Fibroblast of lung (primary cell): Measurements from ENCODE around the gene CDS2. TPM values are rescaled to one million over a fixed set of nuclear protein-coding genes. Genes with fewer than 3 reads are reported as not detected.
A peak's percentile ranks its signal among the peaks of the same experiment; 100 is the strongest.

ENCODE experiments used
- DNase-seq, 2 donors: peaks; one replicate each; pipeline versions ENCODE4 v3.0.0 to v3.0.0-alpha.2; 2010; ENCODE audit warnings: low read depth in 2 of 2
- H2AFZ ChIP-seq: 2 replicates; pipeline ENCODE4 v1.5.1; 2012; ENCODE audit warnings: low read length, control low read depth, inconsistent platforms
- H3K27ac ChIP-seq: 2 replicates; pipeline ENCODE4 v1.5.1; 2011; ENCODE audit warnings: low read length, control low read depth; ENCODE audit not compliant: insufficient read depth
- H3K27me3 ChIP-seq: 2 replicates; pipeline ENCODE4 v1.5.1; 2011; ENCODE audit warnings: mild to moderate bottlenecking, low read length; ENCODE audit not compliant: control insufficient read depth, insufficient read depth
- H3K36me3 ChIP-seq: 2 replicates; pipeline ENCODE4 v1.5.1; 2011; ENCODE audit warnings: low read length; ENCODE audit not compliant: control insufficient read depth, insufficient read depth
- H3K4me1 ChIP-seq: 2 replicates; pipeline ENCODE4 v1.5.1; 2011; ENCODE audit warnings: low read length; ENCODE audit not compliant: control insufficient read depth, insufficient read depth; ENCODE audit errors: extremely low read depth
- H3K4me2 ChIP-seq: 2 replicates; pipeline ENCODE4 v1.5.1; 2011; ENCODE audit warnings: low read length, control low read depth; ENCODE audit not compliant: insufficient read depth; ENCODE audit errors: extremely low read depth
- H3K4me3 ChIP-seq, 4 experiments: fragments of 200-600 bp in 1 of 4; sonication (generic) in 1 of 4; replicated peaks in 1 of 4; 2 replicates each; pipeline ENCODE4 v1.5.1; 2011 to 2016; ENCODE audit warnings: low read length in 4 of 4, low read depth in 3 of 4, mild to moderate bottlenecking in 3 of 4, control low read depth in 2 of 4, inconsistent platforms in 1 of 4, mixed read lengths in 1 of 4; ENCODE audit not compliant: insufficient read depth in 1 of 4; ENCODE audit errors: control extremely low read depth in 1 of 4
- H3K79me2 ChIP-seq: 2 replicates; pipeline ENCODE4 v1.5.1; 2012; ENCODE audit warnings: mild to moderate bottlenecking, low read length, inconsistent platforms; ENCODE audit not compliant: control insufficient read depth, insufficient read depth
- H3K9ac ChIP-seq: 2 replicates; pipeline ENCODE4 v1.5.1; 2011; ENCODE audit warnings: mild to moderate bottlenecking, low read length, control low read depth; ENCODE audit not compliant: insufficient read depth
- H3K9me3 ChIP-seq: 2 replicates; pipeline ENCODE4 v1.5.1; 2012; ENCODE audit warnings: low read depth, low read length; ENCODE audit not compliant: control insufficient read depth, insufficient read depth
- H4K20me1 ChIP-seq: 2 replicates; pipeline ENCODE4 v1.5.1; 2011; ENCODE audit warnings: low read length; ENCODE audit not compliant: control insufficient read depth, insufficient read depth; ENCODE audit errors: extremely low read depth
- EZH2 ChIP-seq: IDR thresholded peaks from 2 replicates; pipeline ENCODE4 v1.5.1; 2012; ENCODE audit warnings: low read length, control low read depth, mild to moderate bottlenecking; ENCODE audit errors: missing control alignments
- polyA plus RNA-seq, 2 donors: library from polyadenylated mRNA; depleted of rRNA in 1 of 2; stranded (reverse) in 1 of 2; unstranded in 1 of 2; fragments of >200 nt; gene quantifications; 2 replicates each; pipeline ENCODE4 v1.2.1, GENCODE V29; 2011 to 2012; ENCODE audit warnings: missing spikeins in 1 of 2
- total RNA-seq: library from RNA; depleted of rRNA; stranded (reverse); fragments of >200 nt; gene quantifications from 2 replicates; pipeline ENCODE4 v1.2.1, GENCODE V29; 2014
- TF ChIP-seq, protein P1 (sequence below), 2 donors: IDR thresholded peaks in 1 of 2; conservative IDR thresholded peaks in 1 of 2; 1 replicate in 1 of 2; 2 replicates in 1 of 2; pipeline ENCODE4 v1.5.1; 2011 to 2012; ENCODE audit warnings: low read length in 2 of 2, control low read depth in 1 of 2, inconsistent platforms in 1 of 2, low read depth in 1 of 2, mild to moderate bottlenecking in 1 of 2

The CDS2 gene
- total and polyA plus RNA-seq, 2 donors (not counting 1 experiment from before 2014, with no cell fraction given): 32.7 to 59.7 TPM

DNA sequence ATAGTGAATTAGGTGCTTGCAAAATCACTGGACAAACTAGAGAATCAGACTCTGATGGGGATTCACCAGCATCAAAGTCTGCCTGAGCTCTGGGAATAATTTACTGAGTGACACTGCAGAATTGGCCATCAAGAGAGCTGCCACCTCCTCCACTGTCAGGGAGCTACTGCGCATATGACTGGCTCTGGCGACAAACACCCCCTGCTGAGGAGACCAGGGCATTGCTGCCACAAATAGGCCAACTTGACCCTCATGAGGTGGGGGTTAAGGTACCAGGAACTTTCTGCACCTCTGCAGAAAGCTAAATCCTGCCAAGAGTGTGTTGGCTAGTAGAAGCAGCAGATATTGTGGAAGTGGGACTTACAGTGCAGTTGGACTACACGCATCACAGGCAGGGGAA lies 88.0 kb downstream of the CDS2 start:
- peaks cover 4% of the 10 kb centered on the region for H3K4me1 ChIP-seq
- H3K36me3 ChIP-seq: no peaks in the 10 kb centered on the region
- DNase-seq: no peak
- H3K4me3 ChIP-seq: no peak overlapping the region
- no peak overlapping the region for H3K4me2 ChIP-seq
- no peaks in the 10 kb centered on the region for H4K20me1 ChIP-seq
- H3K9me3 ChIP-seq: no peaks in the 10 kb centered on the region
- no peak overlapping the region for H3K27ac ChIP-seq
- H3K9ac ChIP-seq: no peak overlapping the region
- H3K27me3 ChIP-seq: no peaks in the 10 kb centered on the region
- no peak overlapping the region for H2AFZ ChIP-seq
- TF ChIP-seq, protein P1, sequence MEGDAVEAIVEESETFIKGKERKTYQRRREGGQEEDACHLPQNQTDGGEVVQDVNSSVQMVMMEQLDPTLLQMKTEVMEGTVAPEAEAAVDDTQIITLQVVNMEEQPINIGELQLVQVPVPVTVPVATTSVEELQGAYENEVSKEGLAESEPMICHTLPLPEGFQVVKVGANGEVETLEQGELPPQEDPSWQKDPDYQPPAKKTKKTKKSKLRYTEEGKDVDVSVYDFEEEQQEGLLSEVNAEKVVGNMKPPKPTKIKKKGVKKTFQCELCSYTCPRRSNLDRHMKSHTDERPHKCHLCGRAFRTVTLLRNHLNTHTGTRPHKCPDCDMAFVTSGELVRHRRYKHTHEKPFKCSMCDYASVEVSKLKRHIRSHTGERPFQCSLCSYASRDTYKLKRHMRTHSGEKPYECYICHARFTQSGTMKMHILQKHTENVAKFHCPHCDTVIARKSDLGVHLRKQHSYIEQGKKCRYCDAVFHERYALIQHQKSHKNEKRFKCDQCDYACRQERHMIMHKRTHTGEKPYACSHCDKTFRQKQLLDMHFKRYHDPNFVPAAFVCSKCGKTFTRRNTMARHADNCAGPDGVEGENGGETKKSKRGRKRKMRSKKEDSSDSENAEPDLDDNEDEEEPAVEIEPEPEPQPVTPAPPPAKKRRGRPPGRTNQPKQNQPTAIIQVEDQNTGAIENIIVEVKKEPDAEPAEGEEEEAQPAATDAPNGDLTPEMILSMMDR (conservative IDR thresholded peaks at IDR 0.05 in 1 of 2, IDR thresholded peaks at IDR 0.05 in 1 of 2; ENCODE audit: low read depth in 1 of 2, low read length in 2 of 2): no peak
- no peak for TF ChIP-seq EZH2
- H3K79me2 ChIP-seq: no peaks in the 10 kb centered on the region

DNA sequence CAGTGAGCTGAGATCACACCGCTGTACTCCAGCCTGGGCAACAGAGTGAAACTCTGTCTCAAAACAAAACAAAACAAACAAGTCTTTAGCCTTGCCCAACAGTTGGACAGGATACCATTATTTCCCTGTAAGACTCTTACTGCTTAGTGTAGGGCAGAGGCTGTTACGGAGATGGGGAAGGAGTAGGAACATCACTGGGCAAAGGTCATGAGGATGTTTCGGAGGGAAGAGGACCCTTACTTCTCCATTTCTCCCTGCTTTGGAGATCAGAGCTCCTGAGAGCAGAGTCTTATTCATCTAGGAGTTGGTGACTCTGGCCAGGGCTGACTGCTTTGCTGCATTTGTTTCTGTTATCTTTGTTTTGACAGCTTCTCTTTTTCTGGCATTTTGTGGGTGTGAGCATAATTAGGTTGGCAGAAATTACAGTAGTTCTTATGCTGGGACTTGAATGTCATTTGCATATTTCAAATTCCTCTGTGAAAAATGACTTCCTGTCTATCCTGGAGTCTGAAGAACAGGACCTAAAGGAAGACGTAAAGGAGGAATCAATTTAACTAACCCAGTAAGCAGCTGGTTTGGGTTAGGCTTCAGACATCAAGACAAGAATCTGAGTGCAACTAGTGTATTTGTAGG lies 89.0 kb downstream of the CDS2 start:
- Histone ChIP-seq H4K20me1 (no peaks in the 10 kb centered on the region), H3K79me2 (no peaks in the 10 kb centered on the region), H3K36me3 (no peaks in the 10 kb centered on the region), H3K9me3 (no peaks in the 10 kb centered on the region), H3K27ac (no peak overlapping the region), H3K27me3 (no peaks in the 10 kb centered on the region), H3K4me2 (peak overlapping the region; percentile 65), H3K4me1 (peaks cover 4% of the 10 kb centered on the region), H3K9ac (no peak overlapping the region), H2AFZ (no peak overlapping the region), H3K4me3 (no peak overlapping the region)
- TF ChIP-seq, protein P1 (conservative IDR thresholded peaks at IDR 0.05 in 1 of 2, IDR thresholded peaks at IDR 0.05 in 1 of 2; ENCODE audit: low read depth in 1 of 2, low read length in 2 of 2): no peak
- no peak for TF ChIP-seq EZH2
- DNase-seq: peak; percentile 9 to 79

DNA sequence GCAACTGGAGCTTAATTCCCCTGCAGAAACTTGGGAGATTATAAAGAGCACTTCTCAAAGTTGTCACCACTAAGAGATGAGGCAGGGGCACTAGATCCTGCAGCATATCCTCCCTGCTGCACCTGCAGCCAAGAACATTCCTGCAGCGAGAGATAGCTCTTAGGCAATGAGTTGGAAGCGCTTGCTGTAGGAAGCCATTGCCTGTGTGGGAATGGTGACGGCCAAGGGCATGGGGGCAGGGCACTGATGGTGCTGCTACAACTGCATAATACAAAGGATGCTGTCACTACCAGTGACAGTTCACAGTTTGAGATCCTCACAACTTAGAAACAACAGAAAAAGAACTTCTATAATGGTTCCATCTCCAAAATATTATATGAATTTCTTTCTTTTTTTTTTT lies 89.9 kb downstream of the CDS2 start:
- H3K4me2 ChIP-seq: no peak overlapping the region
- no peak for TF ChIP-seq EZH2
- TF ChIP-seq, protein P1 (conservative IDR thresholded peaks at IDR 0.05 in 1 of 2, IDR thresholded peaks at IDR 0.05 in 1 of 2; ENCODE audit: low read depth in 1 of 2, low read length in 2 of 2): no peak
- no peaks in the 10 kb centered on the region for H3K36me3 ChIP-seq
- H3K9ac ChIP-seq: no peak overlapping the region
- no peak for DNase-seq
- H4K20me1 ChIP-seq: no peaks in the 10 kb centered on the region
- H3K4me3 ChIP-seq: no peak overlapping the region
- no peaks in the 10 kb centered on the region for H3K79me2 ChIP-seq
- no peak overlapping the region for H3K27ac ChIP-seq
- peaks cover 4% of the 10 kb centered on the region for H3K4me1 ChIP-seq
- no peaks in the 10 kb centered on the region for H3K9me3 ChIP-seq
- H2AFZ ChIP-seq: no peak overlapping the region
- no peaks in the 10 kb centered on the region for H3K27me3 ChIP-seq
